Measurements from ENCODE around the gene ACOXL. TPM values are rescaled to one million over a fixed set of nuclear protein-coding genes. Genes with fewer than 3 reads are reported as not detected.

Gene ACOXL
- total and polyA plus RNA-seq, 9 of the 15 experiments (the other 6 are each of a cell fraction or from before 2014, with no cell fraction given), result 0.31 to 0.56 TPM; not detected in 7

DNA sequence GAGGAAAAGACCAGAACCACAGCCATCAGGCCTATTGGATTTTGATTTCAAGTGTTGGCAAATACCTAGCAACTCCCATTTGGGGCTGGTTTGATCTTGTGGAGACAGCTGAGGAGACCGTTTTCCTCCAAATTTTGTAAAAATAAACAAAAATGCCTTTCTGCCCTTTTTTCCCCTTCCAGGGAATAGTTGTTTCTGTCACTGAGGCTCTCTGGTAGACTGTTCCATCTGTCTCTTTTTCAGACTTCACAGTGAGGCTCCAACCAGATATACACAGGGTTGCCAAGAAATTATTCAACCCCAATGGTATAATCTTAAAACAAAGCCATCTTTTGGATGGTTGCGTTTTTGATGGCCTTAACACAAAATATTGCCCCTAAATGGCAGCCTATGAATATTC lies 115.7 kb downstream of the ACOXL start (continued):
- TF ChIP-seq, protein P1, sequence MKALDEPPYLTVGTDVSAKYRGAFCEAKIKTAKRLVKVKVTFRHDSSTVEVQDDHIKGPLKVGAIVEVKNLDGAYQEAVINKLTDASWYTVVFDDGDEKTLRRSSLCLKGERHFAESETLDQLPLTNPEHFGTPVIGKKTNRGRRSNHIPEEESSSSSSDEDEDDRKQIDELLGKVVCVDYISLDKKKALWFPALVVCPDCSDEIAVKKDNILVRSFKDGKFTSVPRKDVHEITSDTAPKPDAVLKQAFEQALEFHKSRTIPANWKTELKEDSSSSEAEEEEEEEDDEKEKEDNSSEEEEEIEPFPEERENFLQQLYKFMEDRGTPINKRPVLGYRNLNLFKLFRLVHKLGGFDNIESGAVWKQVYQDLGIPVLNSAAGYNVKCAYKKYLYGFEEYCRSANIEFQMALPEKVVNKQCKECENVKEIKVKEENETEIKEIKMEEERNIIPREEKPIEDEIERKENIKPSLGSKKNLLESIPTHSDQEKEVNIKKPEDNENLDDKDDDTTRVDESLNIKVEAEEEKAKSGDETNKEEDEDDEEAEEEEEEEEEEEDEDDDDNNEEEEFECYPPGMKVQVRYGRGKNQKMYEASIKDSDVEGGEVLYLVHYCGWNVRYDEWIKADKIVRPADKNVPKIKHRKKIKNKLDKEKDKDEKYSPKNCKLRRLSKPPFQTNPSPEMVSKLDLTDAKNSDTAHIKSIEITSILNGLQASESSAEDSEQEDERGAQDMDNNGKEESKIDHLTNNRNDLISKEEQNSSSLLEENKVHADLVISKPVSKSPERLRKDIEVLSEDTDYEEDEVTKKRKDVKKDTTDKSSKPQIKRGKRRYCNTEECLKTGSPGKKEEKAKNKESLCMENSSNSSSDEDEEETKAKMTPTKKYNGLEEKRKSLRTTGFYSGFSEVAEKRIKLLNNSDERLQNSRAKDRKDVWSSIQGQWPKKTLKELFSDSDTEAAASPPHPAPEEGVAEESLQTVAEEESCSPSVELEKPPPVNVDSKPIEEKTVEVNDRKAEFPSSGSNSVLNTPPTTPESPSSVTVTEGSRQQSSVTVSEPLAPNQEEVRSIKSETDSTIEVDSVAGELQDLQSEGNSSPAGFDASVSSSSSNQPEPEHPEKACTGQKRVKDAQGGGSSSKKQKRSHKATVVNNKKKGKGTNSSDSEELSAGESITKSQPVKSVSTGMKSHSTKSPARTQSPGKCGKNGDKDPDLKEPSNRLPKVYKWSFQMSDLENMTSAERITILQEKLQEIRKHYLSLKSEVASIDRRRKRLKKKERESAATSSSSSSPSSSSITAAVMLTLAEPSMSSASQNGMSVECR (CRISPR knock-in tag; IDR thresholded peaks at IDR 0.05), result no peak
- TF ChIP-seq HDAC8 (tag; IDR thresholded peaks at IDR 0.05) (no peak), RAD51 (IDR thresholded peaks at IDR 0.05; ENCODE audit: borderline replicate concordance, low read depth) (no peak), PRDM10 (IDR thresholded peaks at IDR 0.05; ENCODE audit: partially characterized antibody) (no peak), CHD1 (IDR thresholded peaks at IDR 0.05; ENCODE audit: low read length) (no peak), ATF7 (IDR thresholded peaks at IDR 0.05) (no peak), SP2 (IDR thresholded peaks at IDR 0.05; ENCODE audit: extremely low read depth, low read depth, low read length, poor library complexity, severe bottlenecking) (no peak), MCM3 (IDR thresholded peaks at IDR 0.05) (no peak), ZNF511 (CRISPR knock-in tag; IDR thresholded peaks at IDR 0.05) (no peak), TAF15 (IDR thresholded peaks at IDR 0.05; ENCODE audit: low read depth, low read length) (no peak)
- TF ChIP-seq, protein P2, sequence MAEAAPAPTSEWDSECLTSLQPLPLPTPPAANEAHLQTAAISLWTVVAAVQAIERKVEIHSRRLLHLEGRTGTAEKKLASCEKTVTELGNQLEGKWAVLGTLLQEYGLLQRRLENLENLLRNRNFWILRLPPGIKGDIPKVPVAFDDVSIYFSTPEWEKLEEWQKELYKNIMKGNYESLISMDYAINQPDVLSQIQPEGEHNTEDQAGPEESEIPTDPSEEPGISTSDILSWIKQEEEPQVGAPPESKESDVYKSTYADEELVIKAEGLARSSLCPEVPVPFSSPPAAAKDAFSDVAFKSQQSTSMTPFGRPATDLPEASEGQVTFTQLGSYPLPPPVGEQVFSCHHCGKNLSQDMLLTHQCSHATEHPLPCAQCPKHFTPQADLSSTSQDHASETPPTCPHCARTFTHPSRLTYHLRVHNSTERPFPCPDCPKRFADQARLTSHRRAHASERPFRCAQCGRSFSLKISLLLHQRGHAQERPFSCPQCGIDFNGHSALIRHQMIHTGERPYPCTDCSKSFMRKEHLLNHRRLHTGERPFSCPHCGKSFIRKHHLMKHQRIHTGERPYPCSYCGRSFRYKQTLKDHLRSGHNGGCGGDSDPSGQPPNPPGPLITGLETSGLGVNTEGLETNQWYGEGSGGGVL (CRISPR knock-in tag; IDR thresholded peaks at IDR 0.05), result no peak

Measured in K562 (cell line).